ENCODE results near the gene FAM120B. TPM values are rescaled to one million over a fixed set of nuclear protein-coding genes. Genes with fewer than 3 reads are reported as not detected.

The FAM120B gene
- total and polyA plus RNA-seq, 8 donors = 5.6 to 18.7 (median 11.7) TPM

DNA sequence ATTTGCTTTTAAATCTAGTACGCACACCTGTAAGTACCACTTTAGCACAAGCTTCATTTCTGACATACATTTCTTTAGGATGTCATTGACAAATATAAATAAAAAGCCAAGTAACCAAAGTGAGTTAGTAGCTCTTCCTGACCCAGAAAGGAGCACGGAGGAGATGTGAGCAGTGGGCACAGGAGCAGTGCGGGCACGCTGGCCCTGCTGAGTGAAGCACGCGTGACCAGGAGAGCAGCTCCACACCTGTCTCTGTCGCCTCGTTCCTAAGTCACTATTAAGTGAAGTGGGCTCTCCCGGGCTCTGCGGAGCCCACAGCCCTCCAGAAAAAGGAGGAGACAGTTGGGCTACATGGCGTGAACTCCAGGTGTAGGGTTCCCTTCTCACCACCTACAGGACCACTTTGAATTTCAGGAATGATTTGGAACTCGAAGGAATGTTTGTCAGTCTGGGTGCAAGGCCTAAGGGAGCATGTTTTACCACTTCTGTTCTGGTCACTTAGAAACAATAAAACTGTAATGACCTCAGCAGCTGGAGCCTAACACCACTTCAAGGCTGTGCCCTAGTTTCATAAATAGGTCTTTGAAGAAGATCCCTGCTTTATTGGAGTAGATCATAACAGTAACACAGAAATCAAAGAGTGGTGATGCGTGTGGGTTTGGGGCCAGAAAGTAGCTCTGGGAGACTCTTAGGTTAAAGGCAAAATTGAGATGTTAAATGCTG is 95.9 kb downstream of the FAM120B start:
- DNase-seq = no peak
- Histone ChIP-seq H3K36me3 (peaks cover 0 to 46% (median 2%) of the 10 kb centered on the region in 3 donors), H3K4me1 (no peaks in the 10 kb centered on the region), H3K4me3 (no peak overlapping the region), H3K27ac (no peak overlapping the region), H3K27me3 (no peaks in the 10 kb centered on the region), H3K9me3 (no peaks in the 10 kb centered on the region)
- no peak for FAIRE-seq
- intact Hi-C loops (cut with DNase I) = no loop called here
- no peak for ATAC-seq
- TF ChIP-seq, protein P1, sequence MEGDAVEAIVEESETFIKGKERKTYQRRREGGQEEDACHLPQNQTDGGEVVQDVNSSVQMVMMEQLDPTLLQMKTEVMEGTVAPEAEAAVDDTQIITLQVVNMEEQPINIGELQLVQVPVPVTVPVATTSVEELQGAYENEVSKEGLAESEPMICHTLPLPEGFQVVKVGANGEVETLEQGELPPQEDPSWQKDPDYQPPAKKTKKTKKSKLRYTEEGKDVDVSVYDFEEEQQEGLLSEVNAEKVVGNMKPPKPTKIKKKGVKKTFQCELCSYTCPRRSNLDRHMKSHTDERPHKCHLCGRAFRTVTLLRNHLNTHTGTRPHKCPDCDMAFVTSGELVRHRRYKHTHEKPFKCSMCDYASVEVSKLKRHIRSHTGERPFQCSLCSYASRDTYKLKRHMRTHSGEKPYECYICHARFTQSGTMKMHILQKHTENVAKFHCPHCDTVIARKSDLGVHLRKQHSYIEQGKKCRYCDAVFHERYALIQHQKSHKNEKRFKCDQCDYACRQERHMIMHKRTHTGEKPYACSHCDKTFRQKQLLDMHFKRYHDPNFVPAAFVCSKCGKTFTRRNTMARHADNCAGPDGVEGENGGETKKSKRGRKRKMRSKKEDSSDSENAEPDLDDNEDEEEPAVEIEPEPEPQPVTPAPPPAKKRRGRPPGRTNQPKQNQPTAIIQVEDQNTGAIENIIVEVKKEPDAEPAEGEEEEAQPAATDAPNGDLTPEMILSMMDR (IDR thresholded peaks at IDR 0.05) = no peak
- 88 to 89% methylated on average over 13 of the region's 13 CpGs for WGBS, 2 donors

DNA sequence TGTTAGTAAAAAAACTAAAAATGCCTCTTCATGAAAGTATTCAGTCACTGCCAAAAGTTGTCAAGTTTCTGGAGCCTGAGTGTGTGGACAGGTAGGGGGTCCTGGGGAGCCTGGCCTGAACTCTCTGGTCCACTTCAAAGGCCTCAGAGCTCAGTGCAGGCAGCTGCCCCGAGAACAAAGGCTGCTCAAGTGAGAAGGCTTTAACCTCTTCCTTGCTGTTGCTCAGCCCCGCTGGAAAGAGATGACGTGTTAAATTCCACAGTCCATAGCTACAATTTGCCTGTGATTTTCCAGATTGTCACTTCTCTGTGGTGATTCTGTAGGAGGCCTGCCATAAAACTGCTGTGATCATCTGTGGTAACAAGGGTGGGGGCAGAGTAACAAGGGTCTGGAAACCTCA is 96.9 kb downstream of the FAM120B start:
- intact Hi-C loops (cut with DNase I) = no loop called here
- H3K4me1 ChIP-seq = no peaks in the 10 kb centered on the region
- no peak overlapping the region for H3K4me3 ChIP-seq
- DNase-seq (no peak), FAIRE-seq (no peak), ATAC-seq (no peak)
- H3K9me3 ChIP-seq = no peaks in the 10 kb centered on the region
- 81% methylated on average over 3 of the region's 3 CpGs for WGBS, 2 donors
- H3K27ac ChIP-seq = no peak overlapping the region
- TF ChIP-seq, protein P1 (IDR thresholded peaks at IDR 0.05) = no peak
- no peaks in the 10 kb centered on the region for H3K27me3 ChIP-seq
- peaks cover 0 to 46% (median 2%) of the 10 kb centered on the region in 3 donors for H3K36me3 ChIP-seq

DNA sequence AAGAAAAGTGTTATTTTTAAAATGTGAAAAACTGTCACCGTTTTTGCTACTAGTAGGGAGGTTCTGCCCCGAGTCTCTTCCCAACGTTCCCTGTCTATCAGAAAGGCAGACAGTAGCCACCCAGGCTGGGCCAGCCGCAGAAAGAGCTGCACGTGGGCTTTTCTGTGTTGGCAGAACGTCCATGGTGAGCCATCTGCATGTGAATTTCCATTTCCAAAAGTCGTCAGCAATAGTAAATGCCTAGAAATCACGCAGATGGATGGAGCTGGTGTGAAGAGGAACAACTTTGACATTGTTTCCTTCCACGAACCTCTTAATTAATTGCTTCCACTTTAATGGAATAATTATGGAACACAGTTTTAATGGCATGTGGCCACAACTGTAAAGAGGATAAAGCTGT is 97.5 kb downstream of the FAM120B start:
- Histone ChIP-seq H3K27ac (no peak overlapping the region), H3K4me3 (no peak overlapping the region), H3K4me1 (no peaks in the 10 kb centered on the region), H3K9me3 (no peaks in the 10 kb centered on the region), H3K27me3 (no peaks in the 10 kb centered on the region), H3K36me3 (peaks cover 0 to 46% (median 2%) of the 10 kb centered on the region in 3 donors)
- TF ChIP-seq, protein P1 (IDR thresholded peaks at IDR 0.05) = no peak
- no peak for FAIRE-seq
- no peak for DNase-seq
- intact Hi-C loops (cut with DNase I) = no loop called here
- WGBS, 2 donors = 77 to 78% methylated on average over 9 of the region's 9 CpGs
- ATAC-seq = no peak

DNA sequence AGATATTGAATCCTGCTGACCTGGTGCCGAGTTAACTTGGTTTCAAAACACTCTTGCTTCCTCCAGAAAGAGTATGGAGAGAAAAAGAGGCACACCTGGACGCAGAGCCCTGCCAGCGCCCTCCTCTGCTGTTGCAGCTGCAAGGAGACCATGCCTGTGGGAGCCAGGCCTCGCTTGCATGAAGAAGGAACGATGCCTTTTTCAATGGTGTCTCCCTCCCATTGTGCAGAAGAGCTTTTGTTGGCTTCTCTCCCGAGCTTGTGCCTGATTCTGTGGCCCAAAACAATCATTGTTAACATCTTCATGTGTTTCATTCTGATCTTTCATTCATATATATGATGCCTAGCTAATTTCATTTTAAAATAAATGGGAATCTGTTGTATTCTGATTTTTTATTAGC is 98.1 kb downstream of the FAM120B start:
- intact Hi-C loops (cut with DNase I) = no loop called here
- Histone ChIP-seq H3K36me3 (peaks cover 0 to 46% (median 2%) of the 10 kb centered on the region in 3 donors), H3K27me3 (no peaks in the 10 kb centered on the region), H3K9me3 (no peaks in the 10 kb centered on the region), H3K4me3 (no peak overlapping the region), H3K27ac (no peak overlapping the region), H3K4me1 (no peaks in the 10 kb centered on the region)
- DNase-seq = no peak
- FAIRE-seq = no peak
- TF ChIP-seq, protein P1 (IDR thresholded peaks at IDR 0.05) = no peak
- no peak for ATAC-seq
- 87 to 88% methylated on average over 6 of the region's 6 CpGs for WGBS, 2 donors

DNA sequence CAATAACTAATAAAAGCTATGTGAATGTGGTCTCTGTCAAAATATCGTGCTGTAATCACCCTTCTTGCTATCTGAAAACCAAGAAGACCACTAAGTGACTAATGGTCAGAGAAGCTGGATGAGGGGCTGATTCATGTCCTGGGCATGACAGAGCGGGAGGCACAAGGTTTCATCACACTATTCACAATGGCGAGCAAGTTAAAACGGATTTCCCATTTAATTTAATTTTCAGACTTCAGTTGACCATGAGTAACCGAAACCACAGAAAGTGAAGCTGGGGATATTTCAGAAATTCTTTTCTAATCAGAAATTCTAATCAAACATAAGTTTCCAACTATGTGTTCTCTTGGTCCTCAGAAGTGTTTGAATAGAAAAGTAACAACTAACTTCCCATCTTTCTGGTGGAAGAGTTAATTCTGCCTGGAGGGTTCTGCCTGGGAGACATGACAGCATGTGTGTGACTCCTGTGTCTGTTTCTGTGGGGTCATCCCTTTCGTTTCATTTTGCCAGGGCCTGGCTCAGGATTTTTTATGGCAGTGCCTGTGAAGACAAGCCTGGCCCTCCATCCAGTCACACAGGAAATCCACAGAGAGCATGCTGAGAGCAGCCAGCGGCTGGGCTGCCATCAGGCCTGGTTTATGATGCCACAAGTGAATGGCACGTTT is 98.9 kb downstream of the FAM120B start:
- ATAC-seq (no peak), FAIRE-seq (no peak), DNase-seq (no peak)
- H3K27me3 ChIP-seq = no peaks in the 10 kb centered on the region
- no peaks in the 10 kb centered on the region for H3K4me1 ChIP-seq
- intact Hi-C loops (cut with DNase I) = no loop called here
- peaks cover 0 to 42% (median 2%) of the 10 kb centered on the region in 3 donors for H3K36me3 ChIP-seq
- H3K27ac ChIP-seq = no peak overlapping the region
- TF ChIP-seq, protein P1 (IDR thresholded peaks at IDR 0.05) = no peak
- H3K9me3 ChIP-seq = no peaks in the 10 kb centered on the region
- WGBS, 2 donors = 93 to 95% methylated on average over 8 of the region's 8 CpGs
- H3K4me3 ChIP-seq = no peak overlapping the region
